Measurements from ENCODE around the gene PIAS1.

GRCh38 chr15:68081869-68082505 is 27.9 kb downstream of the PIAS1 start:
- TF ChIP-seq CTCF (IDR thresholded peaks at IDR 0.05; ENCODE audit: low read depth, low read length), result no peak
- TF ChIP-seq EZH2phosphoT487 (IDR thresholded peaks at IDR 0.05; ENCODE audit: low read depth), result no peak
